Right lobe of liver (tissue), 6 donors: ENCODE data around the gene SLC46A1. TPM values are rescaled to one million over a fixed set of nuclear protein-coding genes. Genes with fewer than 3 reads are reported as not detected.
A peak's percentile ranks its signal among the peaks of the same experiment; 100 is the strongest.

Experiments used
- ATAC-seq, 4 donors: fragments of 200-7000 bp; cut with Tn5 transposase; one replicate each; pipeline ENCODE4 v1.9.1; 2020; ENCODE audit warnings: mild to moderate bottlenecking in 4 of 4, moderate library complexity in 4 of 4
- DNase-seq, 3 donors: peaks; one replicate each; pipeline ENCODE4 v3.0.0-alpha.2; 2020
- H3K27ac ChIP-seq, 3 donors: fragments of 200-600 bp; one replicate each; pipeline ENCODE4 v1.8.0; 2022
- H3K27me3 ChIP-seq, 2 donors: fragments of 200-600 bp; one replicate each; pipeline ENCODE4 v1.8.0; 2022
- H3K36me3 ChIP-seq, 4 donors: fragments of 200-600 bp; sonication (generic) in 1 of 4; one replicate each; pipeline versions ENCODE4 v1.5.1 to v1.8.0; 2017 to 2022; ENCODE audit warnings: control low read depth in 1 of 4
- H3K4me1 ChIP-seq, 4 donors: fragments of 200-600 bp; sonication (generic) in 1 of 4; one replicate each; pipeline versions ENCODE4 v1.5.1 to v1.8.0; 2017 to 2022; ENCODE audit warnings: control low read depth in 1 of 4
- H3K4me3 ChIP-seq, 3 donors: fragments of 200-600 bp; one replicate each; pipeline ENCODE4 v1.8.0; 2022
- H3K9me3 ChIP-seq, 4 donors: fragments of 200-600 bp; sonication (generic) in 1 of 4; one replicate each; pipeline versions ENCODE4 v1.5.1 to v1.8.0; 2017 to 2022; ENCODE audit warnings: control low read depth in 1 of 4
- CTCF ChIP-seq, 4 donors: fragments of 200-600 bp in 3 of 4; fragments of 450-650 bp in 1 of 4; IDR thresholded peaks; one replicate each; pipeline versions ENCODE4 v1.5.1 to v1.8.0; 2016 to 2022; ENCODE audit warnings: antibody characterized with exemption in 4 of 4, mild to moderate bottlenecking in 2 of 4
- POLR2A ChIP-seq: fragments of 450-650 bp; IDR thresholded peaks from one replicate; pipeline ENCODE4 v1.6.1; 2017; ENCODE audit warnings: antibody characterized with exemption, mild to moderate bottlenecking
- WGBS: methylation state at CpG from one replicate; pipeline ENCODE4 v1.1.6; 2018; ENCODE audit warnings: low coverage, low lambda C conversion rate; ENCODE audit not compliant: insufficient coverage; ENCODE audit errors: missing lambda C conversion rate; 5-methylcytosine and 5-hydroxymethylcytosine counted together
- intact Hi-C, 2 donors: fragments of 100-400 bp; cut with DNase I; formaldehyde crosslinking; loops; one replicate each; pipeline versions ENCODE4 v1.11.2 to v1.14.1; 2022
- total RNA-seq, 6 experiments: library from RNA; depleted of rRNA in 2 of 6; stranded (reverse); fragments of >200 nt in 2 of 6; fragmentation: NEBNext Ultra II Directional in 3 of 6; extraction: Animal tissue kit (Norgen Biotek cat#: 25700) in 3 of 6; gene quantifications; one replicate each; pipeline versions ENCODE4 v1.1.0 to v1.2.4, GENCODE V29; 2016 to 2023
- donor health status: DM: no; HTN: yes; CAD: no.
- donor health status: DM: no; HTN: no; CAD: no.
- donor health status: DM: no; HTN: no; CAD: no.
- donor health status: DM: no; HTN: yes; CAD: no.
- donor health status: DM: no; HTN: yes; CAD: no.

Gene SLC46A1
- total RNA-seq, 6 experiments from 2014 or later = 22.1 to 44.6 (median 32.1) TPM

- Histone ChIP-seq H3K9me3 (no peaks in the 10 kb centered on the region), H3K27me3 (no peaks in the 10 kb centered on the region), H3K4me3 (peak overlapping the region; percentile 48 to 61 (median 57)), H3K4me1 (peaks cover 0 to 21% (median 0%) of the 10 kb centered on the region in 4 donors), H3K27ac (no peak overlapping the region), H3K36me3 (peaks cover 0 to 8% (median 0%) of the 10 kb centered on the region in 4 donors)
- DNase-seq (peak in 1 of 3 donors; percentile 41), ATAC-seq (no peak)
- intact Hi-C loops = no loop called here
- TF ChIP-seq POLR2A = no peak
- TF ChIP-seq CTCF (IDR thresholded peaks at IDR 0.05) = no peak
- WGBS = 89% methylated on average over 7 of the region's 8 CpGs
These were observed 20.6 kb downstream of the SLC46A1 start for GRCh38 chr17:28385406-28385805.

GRCh38 chr17:28385037-28385400 lies 21.0 kb downstream of the SLC46A1 start:
- H3K36me3 ChIP-seq = peaks cover 0 to 8% (median 0%) of the 10 kb centered on the region in 4 donors
- H3K4me1 ChIP-seq = peaks cover 0 to 25% (median 0%) of the 10 kb centered on the region in 4 donors
- H3K27me3 ChIP-seq = no peaks in the 10 kb centered on the region
- H3K27ac ChIP-seq = no peak overlapping the region
- DNase-seq = peak in 1 of 3 donors; percentile 58
- ATAC-seq = peak; percentile 25 to 47 (median 38)
- WGBS = 60% methylated on average over 2 of the region's 29 CpGs
- TF ChIP-seq CTCF (IDR thresholded peaks at IDR 0.05) (no peak), POLR2A (no peak)
- no peaks in the 10 kb centered on the region for H3K9me3 ChIP-seq
- intact Hi-C loops = no loop called here
- H3K4me3 ChIP-seq = peak overlapping the region; percentile 48 to 61 (median 57)

- H3K4me1 ChIP-seq = peaks cover 0 to 25% (median 0%) of the 10 kb centered on the region in 4 donors
- TF ChIP-seq POLR2A = peak; percentile 42
- TF ChIP-seq CTCF (IDR thresholded peaks at IDR 0.05) = no peak
- H3K27me3 ChIP-seq = no peaks in the 10 kb centered on the region
- WGBS = 5% methylated on average over 11 of the region's 56 CpGs
- peak overlapping the region; percentile 48 to 61 (median 57) for H3K4me3 ChIP-seq
- H3K9me3 ChIP-seq = no peaks in the 10 kb centered on the region
- ATAC-seq (peak; percentile 79 to 88 (median 82)), DNase-seq (peak; percentile 82 to 87 (median 83))
- intact Hi-C loops = no loop called here
- peak overlapping the region in 1 of 3 donors; percentile 21 for H3K27ac ChIP-seq
- peaks cover 0 to 3% (median 0%) of the 10 kb centered on the region in 4 donors for H3K36me3 ChIP-seq
These were observed 21.6 kb downstream of the SLC46A1 start for GRCh38 chr17:28384281-28385036.

- DNase-seq = peak; percentile 66 to 80 (median 75)
- TF ChIP-seq POLR2A (no peak), CTCF (IDR thresholded peaks at IDR 0.05) (peak; percentile 39 to 65 (median 43))
- Histone ChIP-seq H3K36me3 (no peaks in the 10 kb centered on the region), H3K4me1 (peaks cover 0 to 25% (median 0%) of the 10 kb centered on the region in 4 donors), H3K4me3 (peak overlapping the region in 1 of 3 donors; percentile 31), H3K27me3 (no peaks in the 10 kb centered on the region), H3K27ac (no peak overlapping the region), H3K9me3 (no peaks in the 10 kb centered on the region)
- WGBS = 29% methylated on average over 11 of the region's 72 CpGs
- ATAC-seq = peak; percentile 59 to 81 (median 70)
- intact Hi-C loops = no loop called here
These were observed 24.7 kb downstream of the SLC46A1 start for GRCh38 chr17:28381141-28381825.
